T-helper 22 cell (primary cell): Measurements from ENCODE around the gene FGFR3.
A peak's percentile ranks its signal among the peaks of the same experiment; 100 is the strongest.

ENCODE experiments used
- DNase-seq: peaks from one replicate; pipeline ENCODE4 v3.0.0-alpha.2; 2020; ENCODE audit warnings: low read depth

Gene FGFR3

GRCh38 chr4:1792832-1793495, at the start of gene FGFR3:
FGFR3 (plus strand) TSS chr4:1793293; CDS start chr4:1793935, 642 bp downstream.
- peak; percentile 12 for DNase-seq

- no peak for DNase-seq
Measured at GRCh38 chr4:1743551-1743950, 49.5 kb upstream of the FGFR3 start.

- no peak for DNase-seq
Measured at GRCh38 chr4:1743975-1744374, 49.1 kb upstream of the FGFR3 start.

- DNase-seq = no peak
Measured at GRCh38 chr4:1744552-1744951, 48.5 kb upstream of the FGFR3 start.

GRCh38 chr4:1745165-1745564, 47.9 kb upstream of the FGFR3 start:
- no peak for DNase-seq

- DNase-seq = no peak
Measured at GRCh38 chr4:1745697-1746096, 47.4 kb upstream of the FGFR3 start.

- peak; percentile 42 for DNase-seq
Measured at GRCh38 chr4:1746265-1746691, 46.8 kb upstream of the FGFR3 start.

- DNase-seq = no peak
Measured at GRCh38 chr4:1746919-1747602, 46.0 kb upstream of the FGFR3 start.

- DNase-seq = no peak
Measured at GRCh38 chr4:1747603-1747967, 45.5 kb upstream of the FGFR3 start.

GRCh38 chr4:1748465-1748995, 44.6 kb upstream of the FGFR3 start:
- peak; percentile 48 for DNase-seq

- DNase-seq = no peak
Measured at GRCh38 chr4:1749370-1749769, 43.7 kb upstream of the FGFR3 start.

GRCh38 chr4:1749826-1750225, 43.3 kb upstream of the FGFR3 start:
- DNase-seq = no peak

- no peak for DNase-seq
Measured at GRCh38 chr4:1750381-1751154, 42.5 kb upstream of the FGFR3 start.

GRCh38 chr4:1751155-1751918, 41.8 kb upstream of the FGFR3 start:
- DNase-seq = no peak

GRCh38 chr4:1751919-1752283, 41.2 kb upstream of the FGFR3 start:
- no peak for DNase-seq

- no peak for DNase-seq
Measured at GRCh38 chr4:1752284-1753041, 40.6 kb upstream of the FGFR3 start.

- DNase-seq = no peak
Measured at GRCh38 chr4:1753294-1753696, 39.8 kb upstream of the FGFR3 start.

- DNase-seq = no peak
Measured at GRCh38 chr4:1753697-1754311, 39.3 kb upstream of the FGFR3 start.

- no peak for DNase-seq
Measured at GRCh38 chr4:1754336-1754735, 38.8 kb upstream of the FGFR3 start.

GRCh38 chr4:1755297-1755696, 37.8 kb upstream of the FGFR3 start:
- DNase-seq = no peak

GRCh38 chr4:1756079-1756478, 37.0 kb upstream of the FGFR3 start:
- no peak for DNase-seq
